GM21381 (cell line): ENCODE results near the gene MYOC.
"Not testable (repeated sequence)": the region's sequence is repeated elsewhere in the genome, so short reads cannot be mapped to it uniquely, and the experiment has no call there.

Experiments used
- ATAC-seq: cut with Tn5 transposase; IDR thresholded peaks from one replicate; pipeline ENCODE4 v1.9.1; 2021; ENCODE audit warnings: mild to moderate bottlenecking, moderate library complexity; ENCODE audit not compliant: unreplicated experiment

The MYOC gene

DNA sequence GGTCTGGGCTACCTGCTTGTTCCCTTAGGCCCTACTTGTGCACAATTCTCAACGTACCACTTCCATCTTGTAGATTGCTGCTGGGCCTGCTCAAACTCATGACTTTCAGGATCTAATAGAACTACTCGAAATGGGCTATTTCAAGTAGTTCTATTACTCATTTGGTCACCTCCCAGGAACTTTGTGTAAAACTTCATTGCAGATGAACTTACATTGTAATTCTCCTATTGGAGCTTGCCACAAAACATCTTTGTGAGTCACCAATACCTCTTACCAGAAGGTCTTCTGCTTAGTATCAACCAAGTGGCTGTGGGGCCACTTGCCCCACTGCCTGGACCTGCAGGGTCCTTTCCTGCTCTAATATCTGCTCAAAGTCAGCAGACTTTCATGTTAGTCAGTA, 41.2 kb downstream of the MYOC start:
- no peak for ATAC-seq

DNA sequence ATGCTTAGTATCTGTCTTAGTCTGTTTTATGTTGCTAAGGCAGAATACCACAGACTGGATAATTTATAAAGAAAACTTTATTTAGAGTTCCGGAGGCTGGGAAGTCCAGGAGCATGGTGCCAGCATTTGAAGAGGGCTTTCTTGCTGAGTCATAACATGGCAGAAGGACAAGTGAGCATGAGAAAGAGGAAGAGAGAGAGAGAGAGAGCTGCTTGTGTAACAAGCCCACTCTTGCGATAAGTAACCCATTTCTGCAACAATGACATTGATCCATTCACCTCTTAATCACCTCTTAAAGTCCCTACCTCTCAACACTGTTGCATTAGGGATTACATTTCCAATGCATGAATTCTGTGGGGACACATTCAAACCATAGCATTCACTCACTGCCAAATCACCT, 42.1 kb downstream of the MYOC start:
- no peak for ATAC-seq

DNA sequence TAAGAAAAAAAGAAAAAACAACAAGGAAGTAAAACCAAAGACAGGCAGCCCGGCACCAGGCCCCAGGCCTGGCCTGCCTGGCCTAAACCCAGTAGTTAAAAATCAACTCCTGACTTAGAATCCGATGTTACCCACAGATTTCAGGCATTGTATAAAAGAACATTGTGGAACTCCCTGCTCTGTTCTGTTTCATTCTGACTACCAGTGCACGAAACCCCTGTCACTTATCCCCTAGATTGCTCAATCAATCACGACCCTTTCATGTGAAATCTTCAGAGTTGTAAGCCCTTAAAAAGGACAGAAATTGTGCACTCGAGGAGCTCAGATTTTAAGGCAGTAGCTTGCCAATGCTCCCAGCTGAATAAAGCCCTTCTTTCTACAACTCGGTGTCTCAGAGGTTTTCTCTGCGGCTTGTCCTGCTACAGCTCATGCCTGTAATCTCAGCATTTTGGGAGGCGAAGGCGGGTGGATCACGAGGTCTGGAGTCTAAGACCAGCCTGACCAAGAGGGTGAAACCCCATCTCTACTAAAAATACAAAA, 46.0 kb downstream of the MYOC start:
- no peak for ATAC-seq

DNA sequence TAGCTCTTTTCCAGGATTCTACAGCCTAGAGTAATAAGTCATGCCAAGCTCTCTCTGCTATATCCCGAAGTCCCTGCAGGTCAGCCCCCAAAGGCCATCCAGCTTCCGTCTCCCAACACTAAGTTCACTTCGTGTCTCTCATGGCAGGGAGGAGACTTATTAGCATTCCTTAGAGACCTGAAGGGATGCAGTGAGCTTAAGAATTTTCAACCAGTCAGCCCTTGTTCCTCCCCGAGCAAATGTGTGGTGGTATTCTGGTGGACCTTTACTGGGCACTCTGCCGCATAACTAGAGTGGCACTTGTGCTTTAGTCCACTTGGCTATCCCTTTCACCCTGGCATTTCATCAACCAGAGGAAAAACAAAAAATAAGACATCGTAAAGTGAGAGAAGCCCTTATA, 49.4 kb downstream of the MYOC start:
- not testable (repeated sequence) for ATAC-seq

DNA sequence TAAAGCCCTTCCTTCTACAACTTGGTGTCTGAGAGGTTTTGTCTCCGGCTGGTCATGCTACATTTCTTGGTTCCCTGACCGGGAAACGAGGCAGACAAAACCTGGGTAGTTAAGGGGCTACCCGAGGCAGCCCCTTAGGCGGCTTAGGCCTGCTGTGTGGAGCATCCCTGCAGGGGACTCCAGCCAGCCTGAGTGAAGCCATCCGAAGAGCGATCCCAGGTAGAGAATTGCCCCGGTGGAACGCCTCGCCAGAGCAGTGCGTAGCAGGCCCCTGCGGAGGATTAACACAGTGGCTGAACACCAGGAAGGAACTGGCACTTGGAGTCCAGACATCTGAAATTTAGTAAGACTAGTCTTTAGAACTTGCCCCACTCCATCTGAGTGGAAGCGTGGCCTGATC, 51.6 kb downstream of the MYOC start:
- ATAC-seq = no peak

DNA sequence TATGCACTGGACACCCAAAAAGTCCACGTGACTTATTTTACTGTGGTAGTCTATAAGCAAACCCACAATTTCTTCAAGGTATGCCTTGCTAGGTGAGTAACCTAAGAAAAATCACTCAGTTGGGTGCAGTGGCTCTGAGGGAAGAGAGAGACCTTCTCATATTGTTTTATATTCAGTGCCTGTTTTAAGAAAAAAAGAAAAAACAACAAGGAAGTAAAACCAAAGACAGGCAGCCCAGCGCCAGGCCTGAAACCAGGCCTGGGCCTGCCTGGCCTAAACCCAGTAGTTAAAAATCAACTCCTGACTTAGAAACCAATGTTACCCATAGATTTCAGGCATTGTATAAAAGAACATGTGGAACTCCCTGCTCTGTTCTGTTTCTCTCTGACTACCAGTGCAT, 52.2 kb downstream of the MYOC start:
- ATAC-seq = not testable (repeated sequence)

DNA sequence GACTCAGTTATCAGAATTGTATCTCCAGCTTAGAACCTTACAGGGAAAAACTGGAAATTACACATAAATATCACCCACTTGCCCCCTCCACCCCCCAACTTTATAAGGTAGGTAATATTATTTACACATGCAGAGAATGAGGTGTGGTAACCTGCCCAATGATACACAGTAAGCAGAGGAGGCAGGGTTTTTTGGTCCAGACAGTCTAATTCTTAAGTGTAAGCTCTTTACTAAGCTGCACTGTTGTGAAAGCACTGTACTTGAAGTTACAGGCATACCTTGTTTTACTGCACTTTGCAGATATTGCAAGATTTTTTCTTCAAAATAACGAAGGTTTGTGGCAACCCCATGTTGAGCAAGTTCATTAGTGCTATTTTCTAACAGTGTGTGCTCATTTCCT, 55.3 kb downstream of the MYOC start:
- ATAC-seq = no peak

DNA sequence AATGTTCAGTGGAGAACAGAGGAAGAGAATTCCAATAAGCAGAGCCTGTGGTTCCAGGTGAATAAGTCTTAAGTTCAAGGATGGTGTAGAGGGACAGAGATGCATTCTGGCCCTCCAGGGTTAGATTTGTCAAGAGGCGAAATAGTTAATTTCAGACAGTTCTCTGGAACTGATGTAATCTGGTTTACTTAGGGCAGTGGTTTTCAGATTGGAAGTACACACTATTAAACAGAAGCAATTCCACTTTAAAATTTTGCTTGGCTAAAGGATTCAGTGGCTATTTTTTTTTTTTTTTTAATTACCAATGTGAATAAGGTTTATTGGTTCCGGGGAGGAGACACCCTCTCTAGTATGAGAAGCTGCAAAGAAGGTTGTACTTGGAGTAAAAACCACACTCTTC, 55.8 kb downstream of the MYOC start:
- ATAC-seq = no peak

DNA sequence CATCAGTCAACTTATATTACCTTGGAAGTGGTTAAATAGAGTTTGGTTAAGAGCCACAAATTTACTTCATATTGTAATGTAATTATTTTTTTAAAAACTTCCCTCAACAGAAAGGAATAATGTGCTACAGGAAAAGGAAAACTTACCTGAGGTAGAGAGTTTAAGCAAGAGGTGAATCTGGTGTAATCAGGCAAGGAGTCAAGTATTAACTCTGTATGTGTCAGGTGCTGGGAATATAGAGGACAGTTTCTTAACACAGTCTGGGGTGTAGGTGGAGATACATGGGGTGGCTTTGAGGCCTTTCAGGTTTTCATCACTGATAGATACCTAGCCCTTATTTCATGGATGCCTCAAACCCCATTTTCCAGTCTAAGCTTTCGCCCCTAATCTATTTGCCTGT, 56.4 kb downstream of the MYOC start:
- ATAC-seq = no peak

DNA sequence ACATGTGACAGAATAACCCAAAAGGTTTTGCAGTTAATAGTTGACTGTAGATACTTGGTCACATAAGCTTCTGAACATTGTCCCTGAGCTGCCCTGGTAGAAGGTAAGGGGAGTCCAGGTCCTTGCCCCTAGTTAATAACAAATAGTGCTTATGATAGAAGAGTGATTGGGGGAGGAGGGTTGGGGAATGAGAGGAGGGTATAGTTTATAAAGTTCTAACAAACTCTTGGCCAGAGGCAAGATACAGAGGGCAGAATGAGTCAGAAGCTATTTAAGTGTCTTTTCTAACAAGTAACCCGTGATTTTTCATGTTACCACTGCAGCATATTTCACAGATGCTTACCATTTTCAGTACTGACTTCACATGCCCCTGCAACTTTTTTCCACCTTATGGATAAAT, 57.2 kb downstream of the MYOC start:
- no peak for ATAC-seq

DNA sequence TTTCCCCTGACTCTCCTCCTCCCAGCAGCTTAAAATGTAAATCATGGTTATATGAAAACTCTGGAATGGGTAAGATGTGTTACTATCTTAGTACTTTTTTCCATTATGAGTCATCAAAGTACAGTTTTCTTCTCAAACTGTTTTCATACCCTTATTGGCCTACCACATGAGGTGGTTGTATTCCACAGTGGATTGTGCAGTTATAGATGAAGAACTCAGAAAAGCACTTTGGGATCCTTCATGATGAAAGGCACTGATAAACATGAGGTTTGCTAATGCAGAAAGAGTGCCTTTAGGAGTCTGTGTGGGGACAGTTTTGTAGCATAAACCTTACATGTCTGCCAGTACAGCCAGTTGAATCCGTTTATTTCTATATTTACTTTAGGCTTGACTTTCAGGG, 62.5 kb downstream of the MYOC start:
- no peak for ATAC-seq

DNA sequence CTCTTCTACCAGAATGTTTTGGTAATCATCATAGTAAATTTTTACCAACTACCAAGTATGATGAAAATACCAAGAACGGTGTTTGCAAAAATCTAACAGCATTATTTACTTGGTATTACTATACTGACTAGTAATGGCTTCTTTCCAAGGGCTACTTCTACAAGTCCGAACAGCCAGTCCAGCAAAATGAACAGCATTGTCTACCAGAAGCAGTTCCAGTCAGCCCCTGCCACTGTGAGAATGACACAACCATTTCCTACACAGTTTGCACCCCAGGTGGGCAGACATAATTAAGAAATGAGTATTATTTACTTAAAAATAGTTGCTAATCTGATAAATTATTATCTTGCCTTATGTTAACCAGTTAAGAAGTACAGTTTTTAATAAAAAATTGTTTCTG, 64.3 kb downstream of the MYOC start:
- ATAC-seq = no peak

DNA sequence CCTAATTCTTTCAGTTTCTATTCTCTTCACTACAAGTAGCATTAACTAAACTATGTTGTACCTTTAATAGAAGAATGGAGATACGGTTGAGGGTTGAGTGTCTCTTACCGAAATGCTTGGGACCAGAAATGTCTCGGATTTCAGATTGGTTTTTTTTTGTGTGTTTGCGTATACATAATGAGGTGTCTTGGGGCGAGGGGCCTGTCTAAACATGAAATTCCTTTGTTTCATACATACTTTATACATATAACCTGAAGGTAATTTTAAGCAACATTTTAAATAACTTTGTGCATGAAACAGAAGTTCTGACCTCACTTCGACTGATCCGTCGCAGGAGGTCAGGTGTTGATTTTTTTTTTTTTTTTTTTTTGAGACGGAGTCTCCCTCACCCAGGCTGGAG, 66.8 kb downstream of the MYOC start:
- ATAC-seq = no peak
